Ishikawa (cell line): ENCODE data around the gene CSRNP2.

ENCODE experiments used
- CEBPB ChIP-seq: IDR thresholded peaks from 2 replicates; pipeline ENCODE4 v1.6.1; 2012
- CREB1 ChIP-seq: IDR thresholded peaks from 2 replicates; pipeline ENCODE4 v1.6.1; 2012; ENCODE audit warnings: low read depth
- EP300 ChIP-seq: IDR thresholded peaks from 2 replicates; pipeline ENCODE4 v1.6.1; 2012; ENCODE audit warnings: borderline replicate concordance
- REST ChIP-seq: IDR thresholded peaks from 2 replicates; pipeline ENCODE4 v1.6.1; 2012; ENCODE audit warnings: low read depth, mild to moderate bottlenecking
- TAF1 ChIP-seq: IDR thresholded peaks from 2 replicates; pipeline ENCODE4 v1.6.1; 2012; ENCODE audit warnings: low read depth, mild to moderate bottlenecking
- TCF12 ChIP-seq: IDR thresholded peaks from 2 replicates; pipeline ENCODE4 v1.6.1; 2012; ENCODE audit warnings: low read depth
- YY1 ChIP-seq: IDR thresholded peaks from 2 replicates; pipeline ENCODE4 v1.6.1; 2012; ENCODE audit warnings: low read depth

DNA sequence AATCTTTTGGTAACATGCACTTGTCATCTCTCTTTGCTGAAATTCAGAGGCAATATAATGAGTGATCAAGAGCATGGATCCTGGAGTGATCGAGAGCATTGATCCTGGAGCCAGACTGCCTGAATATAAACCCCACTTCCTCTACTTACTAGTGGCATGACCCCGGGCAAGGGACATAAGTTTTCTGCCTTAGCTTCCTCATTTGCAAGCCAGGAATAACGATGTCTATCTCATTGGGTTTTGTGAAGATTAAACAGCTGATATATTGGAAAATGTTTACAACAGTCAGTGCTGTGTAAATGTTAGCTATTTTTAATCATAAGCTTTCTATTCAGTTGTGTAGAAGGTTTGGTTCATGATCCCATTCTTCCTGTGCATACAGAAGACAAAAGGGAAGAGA, 2.4 kb upstream of the CSRNP2 start:
- TF ChIP-seq CEBPB (no peak), EP300 (no peak), TAF1 (no peak), REST (no peak), TCF12 (no peak), YY1 (no peak), CREB1 (no peak)
